Left renal pelvis (tissue), 4 donors: ENCODE measurements around the gene GLIS1. TPM values are rescaled to one million over a fixed set of nuclear protein-coding genes. Genes with fewer than 3 reads are reported as not detected.

Source experiments
- DNase-seq, 4 donors: peaks; one replicate each; pipeline ENCODE4 v3.0.0-alpha.2; 2013; ENCODE audit warnings: low read depth in 4 of 4, low spot score in 3 of 4
- polyA plus RNA-seq, 4 donors: library from polyadenylated mRNA; unstranded; fragments of 120-200 nt; gene quantifications; one replicate each; pipeline ENCODE4 v1.2.1, GENCODE V29; 2013; ENCODE audit not compliant: insufficient read length in 4 of 4

GLIS1 gene
- polyA plus RNA-seq, 4 donors = 0.29 to 3.1 (median 2.3) TPM

GRCh38 chr1:53553734-53554509, 185.0 kb downstream of the GLIS1 start:
- DNase-seq = no peak

GRCh38 chr1:53552981-53553733, 185.8 kb downstream of the GLIS1 start:
- DNase-seq = no peak

- DNase-seq = no peak
Measured at GRCh38 chr1:53552146-53552861, 186.7 kb downstream of the GLIS1 start.

- DNase-seq = no peak
Measured at GRCh38 chr1:53551428-53551995, 187.5 kb downstream of the GLIS1 start.

GRCh38 chr1:53550201-53550741, 188.7 kb downstream of the GLIS1 start:
- DNase-seq = no peak

- no peak for DNase-seq
Measured at GRCh38 chr1:53549781-53550180, 189.2 kb downstream of the GLIS1 start.

- no peak for DNase-seq
Measured at GRCh38 chr1:53549287-53549686, 189.7 kb downstream of the GLIS1 start.

- no peak for DNase-seq
Measured at GRCh38 chr1:53548031-53548491, 190.9 kb downstream of the GLIS1 start.

- DNase-seq = no peak
Measured at GRCh38 chr1:53547231-53547790, 191.7 kb downstream of the GLIS1 start.

GRCh38 chr1:53546409-53547155, 192.4 kb downstream of the GLIS1 start:
- no peak for DNase-seq

GRCh38 chr1:53545663-53546408, 193.1 kb downstream of the GLIS1 start:
- DNase-seq = peak in 2 of 4 donors; percentile 38 to 47

- no peak for DNase-seq
Measured at GRCh38 chr1:53544728-53545515, 194.0 kb downstream of the GLIS1 start.

- DNase-seq = no peak
Measured at GRCh38 chr1:53543778-53544695, 194.9 kb downstream of the GLIS1 start.

- no peak for DNase-seq
Measured at GRCh38 chr1:53543130-53543777, 195.7 kb downstream of the GLIS1 start.

GRCh38 chr1:53542551-53542950, 196.4 kb downstream of the GLIS1 start:
- DNase-seq = no peak

GRCh38 chr1:53541761-53542550, 197.0 kb downstream of the GLIS1 start:
- no peak for DNase-seq
